HL-60 (cell line): Measurements from ENCODE around the gene REEP5.

ENCODE experiments used
- DNase-seq, 2 experiments: peaks; one replicate each; pipeline ENCODE4 v3.0.0-alpha.2; 2010 to 2020; ENCODE audit warnings: low read depth in 1 of 2, low spot score in 1 of 2
- H3K27ac ChIP-seq: fragments of 250-450 bp; sonication (Bioruptor Pico); replicated peaks from 2 replicates; pipeline ENCODE4 v1.5.1; 2020; ENCODE audit warnings: mild to moderate bottlenecking, moderate library complexity
- H3K27me3 ChIP-seq: fragments of 250-450 bp; sonication (Bioruptor Pico); 2 replicates; pipeline ENCODE4 v1.5.1; 2021; ENCODE audit warnings: mild to moderate bottlenecking, moderate library complexity; ENCODE audit not compliant: insufficient read depth, poor library complexity, severe bottlenecking
- H3K4me3 ChIP-seq: replicated peaks from 2 replicates; pipeline ENCODE4 v1.5.1; 2011; ENCODE audit warnings: mild to moderate bottlenecking, control low read depth, low read length; ENCODE audit not compliant: insufficient read depth
- CTCF ChIP-seq: IDR thresholded peaks from one replicate; pipeline ENCODE4 v1.5.1; 2011; ENCODE audit warnings: low read length, control low read depth, inconsistent platforms; ENCODE audit not compliant: insufficient read depth
- GABPA ChIP-seq: IDR thresholded peaks from 2 replicates; pipeline ENCODE4 v1.6.1; 2012; ENCODE audit warnings: low read depth
- POLR2AphosphoS5 ChIP-seq: IDR thresholded peaks from 2 replicates; pipeline ENCODE4 v1.6.1; 2012; ENCODE audit warnings: low read depth
- REST ChIP-seq: IDR thresholded peaks from 2 replicates; pipeline ENCODE4 v1.6.1; 2012; ENCODE audit warnings: low read depth; ENCODE audit not compliant: insufficient replicate concordance
- SPI1 ChIP-seq: IDR thresholded peaks from 2 replicates; pipeline ENCODE4 v1.6.1; 2012; ENCODE audit warnings: low read depth, mild to moderate bottlenecking, borderline replicate concordance

REEP5 gene

GRCh38 chr5:112929336-112930081 lies 7.5 kb upstream of the REEP5 start:
- H3K4me3 ChIP-seq: no peak overlapping the region
- TF ChIP-seq CTCF (no peak), POLR2AphosphoS5 (no peak)
- DNase-seq: no peak
- no peaks in the 10 kb centered on the region for H3K27me3 ChIP-seq
- peak overlapping the region; percentile 2; the same call in 1 of the 2 replicates for H3K27ac ChIP-seq

GRCh38 chr5:112923988-112924387 lies 2.0 kb upstream of the REEP5 start:
- H3K4me3 ChIP-seq: no peak overlapping the region
- peak overlapping the region; percentile 61 for H3K27ac ChIP-seq
- no peak for TF ChIP-seq GABPA
- no peak for TF ChIP-seq SPI1
- no peak for TF ChIP-seq REST
- no peak for TF ChIP-seq CTCF
- no peak for TF ChIP-seq POLR2AphosphoS5
- DNase-seq: no peak
- H3K27me3 ChIP-seq: no peaks in the 10 kb centered on the region

- H3K4me3 ChIP-seq: peak overlapping the region; percentile 23
- no peaks in the 10 kb centered on the region for H3K27me3 ChIP-seq
- TF ChIP-seq POLR2AphosphoS5 (no peak; the same call in 1 of the 2 replicates), SPI1 (peak; percentile 89)
- H3K27ac ChIP-seq: peak overlapping the region; percentile 61
- peak; percentile 59 to 78 for DNase-seq
Measured at GRCh38 chr5:112923148-112923917, 1.3 kb upstream of the REEP5 start.

- Histone ChIP-seq H3K27me3 (no peaks in the 10 kb centered on the region), H3K27ac (peak overlapping the region; percentile 93), H3K4me3 (peak overlapping the region; percentile 73)
- TF ChIP-seq SPI1 (no peak), REST (no peak), POLR2AphosphoS5 (no peak), GABPA (no peak), CTCF (no peak)
- DNase-seq: peak in 1 of 2 experiments; percentile 34
Measured at GRCh38 chr5:112921026-112921832, 798 bp downstream of the REEP5 start.
